HS-27A (cell line): ENCODE measurements around the gene PALM.

ENCODE experiments used
- DNase-seq: peaks from one replicate; pipeline ENCODE4 v3.0.0-alpha.2; 2012; ENCODE audit warnings: low read depth, missing footprints

PALM gene

DNA sequence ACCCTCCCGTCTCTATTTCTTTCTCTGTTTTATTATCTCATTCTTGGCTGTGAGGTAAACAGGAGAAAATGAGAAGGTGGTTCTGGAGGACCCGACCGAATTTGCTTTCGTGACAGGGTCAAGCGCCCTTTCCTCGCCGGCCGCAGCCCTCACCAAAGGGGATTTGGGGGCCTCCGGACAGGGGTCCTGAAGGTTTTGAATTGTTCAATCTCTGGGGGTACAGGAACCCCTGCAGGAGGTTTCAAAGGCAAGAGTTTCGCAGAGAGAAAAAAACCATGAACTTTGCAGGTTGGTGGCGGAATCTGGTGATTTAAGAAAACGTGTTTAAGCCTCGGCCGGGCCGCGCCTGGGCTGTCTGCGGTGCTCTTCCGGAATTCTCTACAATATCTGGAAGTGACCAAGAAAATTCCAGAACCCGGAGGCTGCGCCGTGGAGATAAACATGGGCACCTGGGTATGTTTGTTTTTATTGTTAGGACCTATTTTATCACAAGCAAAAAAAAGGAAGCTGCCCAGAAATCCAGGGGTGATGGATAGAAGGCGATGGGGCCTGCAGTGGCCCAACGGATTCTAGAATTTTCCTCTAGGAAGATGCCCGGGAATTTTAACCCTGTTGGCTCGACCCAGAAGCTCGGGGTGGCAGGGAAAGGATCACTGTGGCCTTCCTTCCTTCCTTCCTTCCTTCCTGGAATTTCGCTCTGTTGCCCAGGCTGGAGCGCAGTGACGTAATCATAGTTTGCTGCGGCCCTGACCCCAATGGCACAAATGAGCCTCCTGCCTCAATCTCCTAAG is 74.3 kb downstream of the PALM start:
- DNase-seq: no peak

GRCh38 chr19:784541-784940 is 75.8 kb downstream of the PALM start:
- no peak for DNase-seq

- no peak for DNase-seq
These were observed 78.8 kb downstream of the PALM start for GRCh38 chr19:787536-787935.

DNA sequence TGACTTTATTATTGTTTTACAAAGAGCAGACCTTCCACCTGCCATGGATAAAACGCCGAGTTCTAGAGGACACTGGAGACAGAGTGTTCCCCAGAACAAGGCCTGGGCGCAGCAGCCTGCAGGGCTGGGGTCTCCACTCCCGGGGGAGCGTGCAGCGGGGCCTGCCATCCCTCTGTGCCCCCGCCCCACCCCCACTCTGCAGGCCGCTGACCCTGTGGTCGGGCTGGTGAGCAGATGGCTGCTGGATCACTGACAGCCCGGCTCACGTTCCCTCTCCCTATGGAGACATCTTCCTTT is 79.9 kb downstream of the PALM start:
- DNase-seq: no peak

DNA sequence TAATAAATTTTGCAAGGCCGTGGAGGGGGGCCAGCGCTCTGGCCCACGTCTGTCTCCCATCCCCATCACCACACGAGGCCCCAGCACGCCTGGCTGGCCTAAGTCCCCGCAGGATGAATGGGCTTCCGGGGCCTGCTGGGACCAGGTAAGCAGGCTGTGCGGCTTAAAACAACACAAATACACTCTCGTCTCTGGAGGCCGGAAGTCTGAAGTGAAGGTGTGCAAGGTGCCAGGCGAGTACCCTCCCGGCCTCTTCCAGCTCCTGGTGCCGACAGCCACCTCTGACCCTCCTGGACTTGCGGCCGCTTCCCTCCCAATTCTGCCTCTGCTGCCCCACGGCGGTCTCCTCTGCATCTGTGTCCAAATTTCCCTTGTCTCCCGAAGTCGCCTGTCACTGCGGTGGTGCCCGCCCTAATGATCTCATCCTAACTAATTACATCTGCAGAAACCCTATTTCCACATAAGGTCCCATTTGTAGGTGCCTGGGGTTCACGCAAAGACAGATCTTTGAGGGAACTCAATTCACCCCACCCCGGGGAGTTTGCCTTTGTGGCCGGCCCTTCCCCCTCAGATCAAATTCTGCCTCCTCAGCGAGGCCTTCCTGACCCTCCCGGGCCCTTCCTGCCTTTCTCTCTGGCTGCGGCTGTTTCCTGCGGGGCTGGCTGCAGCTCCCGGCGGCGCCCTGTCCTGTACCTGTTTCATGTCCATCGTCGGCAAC is 80.4 kb downstream of the PALM start:
- no peak for DNase-seq

- DNase-seq: no peak
These were observed 80.9 kb downstream of the PALM start for GRCh38 chr19:789701-790060.

GRCh38 chr19:791007-791566 is 82.4 kb downstream of the PALM start:
- DNase-seq: no peak

DNA sequence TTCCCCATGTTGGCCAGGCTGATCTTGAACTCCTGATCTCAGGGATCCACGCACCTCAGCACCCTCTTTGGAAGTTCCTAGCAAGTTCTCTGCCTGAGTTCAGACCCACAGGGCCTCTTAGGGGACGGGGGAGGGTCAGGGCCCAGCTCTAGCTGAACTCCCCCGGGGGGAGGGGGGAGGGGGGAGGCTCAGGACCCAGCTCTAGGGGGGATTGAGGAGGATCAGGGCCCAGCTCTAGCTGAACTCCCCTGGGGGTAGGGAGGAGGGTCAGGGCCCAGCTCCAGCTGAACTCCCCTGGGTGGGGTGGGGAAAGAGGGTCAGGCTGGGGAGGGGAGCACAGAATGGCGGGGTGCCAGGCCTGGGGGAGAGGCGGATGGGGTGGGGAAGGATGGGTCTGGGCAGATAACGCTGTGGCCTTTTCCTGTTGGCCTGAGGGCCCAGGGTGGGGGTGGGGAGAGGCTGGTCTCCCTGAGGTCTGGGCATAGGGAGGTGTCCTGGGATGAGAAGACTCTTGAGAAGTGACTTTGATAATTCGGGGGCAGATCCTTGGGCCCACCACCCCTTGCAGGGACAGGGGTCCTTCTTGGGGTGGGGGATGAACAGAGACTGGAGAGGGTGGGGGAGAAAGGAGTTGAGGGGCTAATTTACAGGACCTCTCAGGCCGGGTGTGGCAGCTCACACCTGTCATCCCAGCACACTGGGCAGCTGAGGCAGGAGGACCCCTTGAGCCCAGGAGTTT is 83.0 kb downstream of the PALM start:
- DNase-seq: no peak

DNA sequence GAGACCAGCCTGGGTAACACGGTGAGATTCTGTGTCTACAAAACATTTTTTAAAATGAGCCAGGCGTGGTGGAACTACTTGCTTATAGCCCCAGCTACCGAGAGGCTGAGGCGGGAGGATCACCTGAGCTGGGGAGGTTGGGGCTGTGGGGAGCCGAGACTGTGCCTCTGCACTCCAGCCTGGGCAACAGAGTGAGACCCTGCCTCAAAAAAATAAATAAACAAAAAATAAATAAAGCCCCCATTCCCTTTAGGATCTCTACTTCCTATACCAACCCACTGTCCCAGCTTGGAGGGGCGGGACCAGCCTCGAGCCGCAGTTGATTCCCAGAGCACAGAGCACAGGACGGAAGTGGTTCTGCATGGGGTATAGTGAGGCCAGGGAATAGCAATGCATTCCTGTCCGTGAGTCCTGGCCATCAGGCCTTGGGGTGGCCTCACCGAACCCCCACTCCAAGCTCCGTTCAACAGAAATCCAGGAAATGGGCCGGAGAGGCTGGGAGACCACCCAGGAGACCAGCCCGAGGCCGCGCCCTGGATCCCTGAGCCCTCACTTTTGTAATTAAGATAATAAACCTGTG is 83.7 kb downstream of the PALM start:
- no peak for DNase-seq

- no peak for DNase-seq
These were observed 85.1 kb downstream of the PALM start for GRCh38 chr19:793806-794205.

- DNase-seq: no peak
These were observed 86.4 kb downstream of the PALM start for GRCh38 chr19:795073-795611.

GRCh38 chr19:795691-796581 is 87.2 kb downstream of the PALM start:
- no peak for DNase-seq

DNA sequence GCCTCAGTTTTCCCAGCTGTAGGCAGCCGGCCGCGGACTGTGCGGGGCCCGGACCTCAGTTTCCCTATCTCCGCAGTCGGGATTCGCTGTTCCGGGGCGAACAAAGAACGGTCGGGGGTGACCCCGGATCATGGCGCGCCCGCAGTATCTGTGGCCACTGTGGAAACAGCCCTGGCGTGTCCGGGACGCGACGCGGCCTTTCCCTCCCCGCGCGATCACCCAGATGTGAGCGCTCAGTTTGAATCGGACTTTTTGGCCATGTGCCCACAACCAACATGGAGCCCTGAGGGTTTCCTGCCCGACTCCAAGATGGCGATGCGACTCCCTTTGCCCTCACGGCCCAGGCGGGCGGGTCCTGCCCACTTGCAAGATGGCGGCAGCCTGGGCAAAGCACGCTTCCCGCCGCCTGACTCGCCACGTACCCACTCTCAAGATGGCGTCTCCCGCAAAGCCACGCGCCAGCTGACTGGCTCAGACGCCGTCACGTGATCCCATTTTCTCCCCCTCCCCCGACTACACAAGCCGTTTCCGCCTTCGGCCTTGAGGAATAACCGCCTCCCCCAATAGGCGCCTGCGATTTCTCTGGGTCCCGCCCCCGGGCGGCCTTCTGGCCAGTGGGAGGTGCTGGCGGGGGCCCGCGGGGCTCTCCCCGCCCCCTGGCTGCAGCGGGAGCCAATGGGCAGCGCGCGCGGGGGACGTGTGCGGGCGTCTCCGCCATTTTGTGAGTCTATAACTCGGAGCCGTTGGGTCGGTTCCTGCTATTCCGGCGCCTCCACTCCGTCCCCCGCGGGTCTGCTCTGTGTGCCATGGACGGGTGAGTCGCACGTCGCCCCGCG is 88.2 kb downstream of the PALM start, which contains the start of gene PTBP1:
PTBP1 (plus strand) TSS at position 761 of the 836 bp plus-strand sequence; CDS start at position 807, 46 bp downstream.
- peak; percentile 98 for DNase-seq
